Immature natural killer cell (primary cell): ENCODE data around the gene DNAH14. TPM values are rescaled to one million over a fixed set of nuclear protein-coding genes. Genes with fewer than 3 reads are reported as not detected.
"Not testable (repeated sequence)": the region's sequence is repeated elsewhere in the genome, so short reads cannot be mapped to it uniquely, and the experiment has no call there.

Experiments used
- DNase-seq, 3 donors: peaks; one replicate each; pipeline ENCODE4 v3.0.0; 2022; ENCODE audit warnings: mixed read lengths in 1 of 3
- H3K27ac Mint-ChIP-seq, 6 donors: one replicate each; pipeline ENCODE4 v1.8.0; 2020; ENCODE audit warnings: mixed read lengths in 6 of 6, mild to moderate bottlenecking in 5 of 6, inconsistent platforms in 4 of 6, moderate library complexity in 3 of 6
- H3K27me3 Mint-ChIP-seq, 3 donors: one replicate each; pipeline ENCODE4 v1.8.0; 2020 to 2021; ENCODE audit warnings: low read depth in 3 of 3, mild to moderate bottlenecking in 3 of 3, mixed read lengths in 3 of 3, moderate library complexity in 3 of 3, inconsistent platforms in 1 of 3
- H3K36me3 Mint-ChIP-seq, 3 donors: one replicate each; pipeline ENCODE4 v1.8.0; 2020; ENCODE audit warnings: mixed read lengths in 3 of 3, inconsistent platforms in 2 of 3, mild to moderate bottlenecking in 2 of 3
- H3K4me1 Mint-ChIP-seq, 2 donors: one replicate each; pipeline ENCODE4 v1.8.0; 2020; ENCODE audit warnings: inconsistent platforms in 2 of 2, mild to moderate bottlenecking in 2 of 2, mixed read lengths in 2 of 2, moderate library complexity in 1 of 2
- H3K4me3 Mint-ChIP-seq, 5 donors: one replicate each; pipeline ENCODE4 v1.8.0; 2020; ENCODE audit warnings: mild to moderate bottlenecking in 5 of 5, mixed read lengths in 5 of 5, inconsistent platforms in 3 of 5, moderate library complexity in 3 of 5
- H3K9me3 Mint-ChIP-seq, 6 donors: one replicate each; pipeline ENCODE4 v1.8.0; 2020; ENCODE audit warnings: mild to moderate bottlenecking in 6 of 6, mixed read lengths in 6 of 6, inconsistent platforms in 4 of 6, moderate library complexity in 3 of 6
- polyA plus RNA-seq, 3 donors: library from polyadenylated mRNA; unstranded; fragments of 300-500 nt; fragmentation: Illumina TruSeq; gene quantifications; one replicate each; pipeline ENCODE4 v1.2.3, GENCODE V29; 2021

Gene DNAH14
- polyA plus RNA-seq, 3 donors from 2014 or later, result 0.14 to 2.3 (median 1.4) TPM

DNA sequence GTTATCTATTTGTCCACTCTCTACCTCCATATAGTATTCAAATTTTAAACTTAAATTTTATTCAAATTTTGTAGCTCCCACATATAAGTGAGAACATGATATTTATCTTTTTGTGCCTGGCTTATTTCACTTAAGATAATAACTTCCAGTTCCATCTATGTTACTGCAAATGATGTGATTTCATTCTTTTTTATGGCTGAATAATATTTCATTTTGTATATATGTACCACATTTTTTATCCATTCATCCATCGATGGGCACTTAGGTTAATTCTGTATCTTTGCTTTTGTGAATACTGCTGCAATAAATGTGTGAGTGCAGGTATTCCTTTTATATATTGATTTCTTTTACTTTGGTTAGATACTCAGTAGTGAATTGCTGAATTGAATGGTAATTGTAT is 2.1 kb downstream of the DNAH14 start:
- H3K27me3 Mint-ChIP-seq, result peaks cover 5 to 29% (median 12%) of the 10 kb centered on the region in 3 donors
- no peak overlapping the region for H3K27ac Mint-ChIP-seq
- H3K4me3 Mint-ChIP-seq, result no peak overlapping the region
- DNase-seq, result no peak
- peaks cover 8 to 20% (median 8%) of the 10 kb centered on the region in 3 donors for H3K36me3 Mint-ChIP-seq
- peaks cover 21 to 49% (median 35%) of the 10 kb centered on the region in 6 donors for H3K9me3 Mint-ChIP-seq
- peaks cover 0 to 4% of the 10 kb centered on the region in 2 donors for H3K4me1 Mint-ChIP-seq

DNA sequence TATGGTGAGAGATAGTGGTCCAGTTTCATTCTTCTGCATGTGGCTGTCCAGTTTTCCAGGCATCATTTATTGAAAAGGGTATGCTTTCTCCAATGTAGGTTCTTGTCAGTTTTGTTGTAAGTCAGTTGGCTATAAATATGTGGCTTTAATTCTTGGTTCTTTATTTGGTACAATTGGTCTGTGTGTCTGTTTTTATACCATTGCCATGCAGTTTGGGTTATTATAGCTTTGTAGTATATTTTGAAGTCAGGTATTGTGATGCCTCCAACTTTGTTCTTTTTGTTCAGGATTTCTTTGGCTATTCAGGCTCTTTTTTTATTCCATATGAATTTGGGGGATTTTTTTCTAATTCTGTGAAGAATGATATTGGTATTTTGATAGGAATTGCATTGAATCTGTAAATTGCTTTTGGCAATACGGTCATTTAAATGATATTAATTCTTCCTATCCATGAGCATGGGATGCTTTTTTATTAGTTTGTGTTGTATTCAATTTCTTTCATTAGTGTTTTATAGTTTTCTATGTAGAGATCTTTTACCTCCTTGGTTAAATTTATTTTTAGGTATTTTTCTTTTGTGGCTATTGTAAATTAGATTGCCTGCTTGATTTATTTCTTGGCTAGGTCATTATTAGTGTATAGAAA is 3.3 kb downstream of the DNAH14 start:
- H3K27ac Mint-ChIP-seq, result no peak overlapping the region
- peaks cover 21 to 48% (median 35%) of the 10 kb centered on the region in 6 donors for H3K9me3 Mint-ChIP-seq
- peaks cover 8 to 20% (median 8%) of the 10 kb centered on the region in 3 donors for H3K36me3 Mint-ChIP-seq
- DNase-seq, result no peak
- no peak overlapping the region for H3K4me3 Mint-ChIP-seq
- H3K4me1 Mint-ChIP-seq, result peaks cover 0 to 4% of the 10 kb centered on the region in 2 donors
- peaks cover 4 to 24% (median 12%) of the 10 kb centered on the region in 3 donors for H3K27me3 Mint-ChIP-seq

- Mint-ChIP-seq H3K4me1 (peaks cover 0 to 4% of the 10 kb centered on the region in 2 donors), H3K27me3 (peaks cover 4 to 23% (median 12%) of the 10 kb centered on the region in 3 donors), H3K9me3 (peaks cover 21 to 53% (median 35%) of the 10 kb centered on the region in 6 donors), H3K27ac (no peak overlapping the region), H3K36me3 (peaks cover 8 to 20% (median 8%) of the 10 kb centered on the region in 3 donors), H3K4me3 (no peak overlapping the region)
- DNase-seq, result no peak
These were observed 4.1 kb downstream of the DNAH14 start for GRCh38 chr1:224933584-224933983.

DNA sequence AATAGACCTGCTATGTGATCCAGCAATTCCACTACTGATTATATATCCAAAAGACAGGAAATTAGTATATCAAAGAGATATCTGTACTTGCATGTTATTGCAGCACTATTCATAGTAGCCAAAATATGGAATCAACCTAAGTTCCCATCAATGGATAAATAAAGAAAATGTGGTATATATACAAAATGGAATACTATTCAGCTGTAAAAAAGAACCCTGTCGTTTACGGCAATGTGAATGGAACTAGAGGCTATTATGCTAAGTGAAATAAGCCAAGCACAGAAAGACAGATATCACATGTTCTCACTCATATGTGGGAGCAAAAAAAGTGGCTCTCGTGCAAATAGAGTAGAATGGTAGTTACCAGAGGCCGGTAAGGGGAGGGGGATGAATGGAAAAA is 9.2 kb downstream of the DNAH14 start:
- H3K4me3 Mint-ChIP-seq, result no peak overlapping the region
- peaks cover 3 to 11% (median 10%) of the 10 kb centered on the region in 3 donors for H3K36me3 Mint-ChIP-seq
- no peak overlapping the region for H3K27ac Mint-ChIP-seq
- H3K9me3 Mint-ChIP-seq, result peaks cover 10 to 36% (median 18%) of the 10 kb centered on the region in 6 donors
- DNase-seq, result no peak
- H3K27me3 Mint-ChIP-seq, result peaks cover 1 to 9% (median 4%) of the 10 kb centered on the region in 3 donors
- no peaks in the 10 kb centered on the region for H3K4me1 Mint-ChIP-seq

- peaks cover 0 to 23% (median 8%) of the 10 kb centered on the region in 6 donors for H3K9me3 Mint-ChIP-seq
- peaks cover 1 to 6% (median 4%) of the 10 kb centered on the region in 3 donors for H3K27me3 Mint-ChIP-seq
- H3K36me3 Mint-ChIP-seq, result peaks cover 0 to 6% (median 3%) of the 10 kb centered on the region in 3 donors
- DNase-seq, result no peak
- no peaks in the 10 kb centered on the region for H3K4me1 Mint-ChIP-seq
- no peak overlapping the region for H3K27ac Mint-ChIP-seq
- no peak overlapping the region for H3K4me3 Mint-ChIP-seq
These were observed 10.5 kb downstream of the DNAH14 start for GRCh38 chr1:224939844-224940425.

GRCh38 chr1:224940735-224941134 is 11.3 kb downstream of the DNAH14 start:
- H3K27me3 Mint-ChIP-seq, H3K4me1 Mint-ChIP-seq, H3K27ac Mint-ChIP-seq, H3K4me3 Mint-ChIP-seq, H3K36me3 Mint-ChIP-seq, DNase-seq: not testable (repeated sequence)
- H3K9me3 Mint-ChIP-seq, result peaks cover 0 to 19% (median 7%) of the 10 kb centered on the region in 6 donors

DNA sequence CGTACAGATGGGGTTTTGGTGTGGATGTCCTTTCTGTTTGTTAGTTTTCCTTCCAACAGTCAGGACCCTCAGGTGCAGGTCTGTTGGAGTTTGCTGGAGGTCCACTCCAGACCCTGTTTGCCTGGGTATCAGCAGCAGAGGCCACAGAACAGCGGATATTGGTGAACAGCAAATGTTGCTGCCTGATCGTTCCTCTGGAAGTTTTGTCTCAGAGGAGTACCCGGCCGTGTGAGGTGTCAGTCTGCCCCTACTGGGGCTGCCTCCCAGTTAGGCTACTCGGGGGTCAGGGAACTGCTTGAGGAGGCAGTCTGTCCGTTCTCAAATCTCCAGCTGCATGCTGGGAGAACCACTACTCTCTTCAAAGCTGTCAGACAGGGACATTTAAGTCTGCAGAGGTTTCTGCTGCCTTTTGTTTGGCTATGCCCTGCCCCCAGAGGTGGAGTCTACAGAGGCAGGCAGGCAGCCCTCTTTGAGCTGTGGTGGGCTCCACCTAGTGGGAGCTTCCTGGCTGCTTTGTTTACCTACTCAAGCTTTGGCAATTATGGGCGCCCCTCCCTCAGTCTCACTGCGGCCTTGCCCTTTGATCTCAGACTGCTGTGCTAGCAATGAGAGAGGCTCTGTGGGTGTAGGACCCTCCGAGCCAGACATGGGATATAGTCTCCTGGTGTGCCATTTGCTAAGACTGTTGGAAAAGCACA is 16.3 kb downstream of the DNAH14 start:
- not testable (repeated sequence) for DNase-seq, H3K27me3 Mint-ChIP-seq, H3K27ac Mint-ChIP-seq, H3K4me3 Mint-ChIP-seq, H3K4me1 Mint-ChIP-seq, H3K36me3 Mint-ChIP-seq
- H3K9me3 Mint-ChIP-seq, result peaks cover 0 to 11% (median 3%) of the 10 kb centered on the region in 6 donors

GRCh38 chr1:224946349-224946691 is 16.8 kb downstream of the DNAH14 start:
- not testable (repeated sequence) for H3K36me3 Mint-ChIP-seq, H3K27me3 Mint-ChIP-seq, DNase-seq, H3K4me3 Mint-ChIP-seq, H3K27ac Mint-ChIP-seq, H3K4me1 Mint-ChIP-seq
- H3K9me3 Mint-ChIP-seq, result peaks cover 0 to 11% (median 3%) of the 10 kb centered on the region in 6 donors

- H3K4me3 Mint-ChIP-seq, result no peak overlapping the region
- no peaks in the 10 kb centered on the region for H3K36me3 Mint-ChIP-seq
- no peaks in the 10 kb centered on the region for H3K4me1 Mint-ChIP-seq
- DNase-seq, result no peak
- H3K27ac Mint-ChIP-seq, result no peak overlapping the region
- H3K27me3 Mint-ChIP-seq, result peaks cover 0 to 4% (median 2%) of the 10 kb centered on the region in 3 donors
- H3K9me3 Mint-ChIP-seq, result no peaks in the 10 kb centered on the region
These were observed 28.2 kb downstream of the DNAH14 start for GRCh38 chr1:224957696-224958095.

DNA sequence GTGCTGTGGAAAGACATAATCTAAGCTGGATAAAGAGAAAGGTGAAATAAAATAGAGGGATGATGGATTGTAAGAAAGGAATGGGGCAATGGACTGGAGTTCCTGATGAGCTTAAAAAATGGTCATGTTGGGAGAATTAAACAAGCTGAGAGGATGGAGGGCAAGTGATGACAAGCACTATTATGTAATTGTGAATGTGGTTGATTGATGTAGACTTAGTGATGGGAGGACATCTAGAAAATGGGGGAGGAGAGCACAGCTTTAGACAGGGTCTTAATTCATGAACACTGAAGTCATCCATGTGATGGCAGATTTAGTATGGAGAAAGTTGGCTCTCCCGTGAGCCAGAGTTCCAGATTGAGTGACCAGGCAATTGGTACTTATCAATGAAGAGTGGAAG is 29.0 kb downstream of the DNAH14 start:
- no peaks in the 10 kb centered on the region for H3K4me1 Mint-ChIP-seq
- H3K27ac Mint-ChIP-seq, result no peak overlapping the region
- peaks cover 0 to 4% (median 3%) of the 10 kb centered on the region in 3 donors for H3K27me3 Mint-ChIP-seq
- H3K36me3 Mint-ChIP-seq, result no peaks in the 10 kb centered on the region
- peaks cover 0 to 3% (median 0%) of the 10 kb centered on the region in 6 donors for H3K9me3 Mint-ChIP-seq
- DNase-seq, result no peak
- H3K4me3 Mint-ChIP-seq, result no peak overlapping the region

DNA sequence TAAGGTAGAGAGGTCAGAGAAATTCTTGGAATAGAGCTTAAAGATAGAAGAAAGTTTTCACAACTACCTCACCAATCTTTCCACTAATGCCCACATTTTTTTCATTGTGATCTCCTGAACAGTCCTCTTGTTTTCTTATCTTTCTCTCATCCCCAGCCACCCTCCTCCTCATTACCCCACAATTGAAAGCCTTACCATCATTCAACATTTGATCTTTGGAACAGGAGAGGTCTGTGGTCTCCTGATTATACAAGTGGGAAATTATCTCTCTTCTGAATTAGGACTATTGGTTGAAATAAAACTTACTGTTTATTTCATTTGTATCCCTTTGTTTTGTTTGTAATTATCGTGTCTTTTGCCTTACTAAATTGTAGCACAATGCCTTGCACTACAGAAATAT is 29.6 kb downstream of the DNAH14 start:
- Mint-ChIP-seq H3K36me3 (no peaks in the 10 kb centered on the region), H3K4me1 (no peaks in the 10 kb centered on the region), H3K27me3 (peaks cover 0 to 4% (median 3%) of the 10 kb centered on the region in 3 donors), H3K27ac (no peak overlapping the region), H3K9me3 (peaks cover 0 to 3% (median 0%) of the 10 kb centered on the region in 6 donors), H3K4me3 (no peak overlapping the region)
- DNase-seq, result no peak

DNA sequence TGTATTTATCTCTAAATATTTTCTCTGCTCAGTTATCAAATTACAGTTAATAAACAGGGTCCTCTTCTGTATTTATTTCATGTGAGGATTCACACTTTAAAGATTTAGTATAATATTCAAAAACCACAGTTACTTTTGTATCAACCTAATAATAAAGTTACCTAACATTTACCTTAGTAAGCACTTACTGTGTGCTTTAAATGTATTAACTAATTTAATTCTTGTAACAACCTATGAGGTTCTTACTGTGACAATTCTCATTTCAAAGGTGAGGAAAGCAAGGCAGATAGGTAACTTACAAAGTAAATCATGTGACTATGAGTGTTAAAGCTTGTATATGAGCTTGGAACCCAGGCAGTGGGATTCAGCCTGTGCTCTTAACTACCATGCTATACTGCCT is 30.2 kb downstream of the DNAH14 start:
- Mint-ChIP-seq H3K27ac (no peak overlapping the region), H3K27me3 (peaks cover 0 to 4% (median 3%) of the 10 kb centered on the region in 3 donors), H3K36me3 (no peaks in the 10 kb centered on the region), H3K9me3 (peaks cover 0 to 3% (median 0%) of the 10 kb centered on the region in 6 donors), H3K4me3 (no peak overlapping the region), H3K4me1 (no peaks in the 10 kb centered on the region)
- DNase-seq, result no peak

- DNase-seq, result no peak
- Mint-ChIP-seq H3K27ac (no peak overlapping the region), H3K4me1 (no peaks in the 10 kb centered on the region), H3K27me3 (peaks cover 0 to 2% (median 0%) of the 10 kb centered on the region in 3 donors), H3K4me3 (no peak overlapping the region), H3K9me3 (peaks cover 0 to 23% (median 4%) of the 10 kb centered on the region in 6 donors), H3K36me3 (peaks cover 0 to 4% (median 0%) of the 10 kb centered on the region in 3 donors)
These were observed 50.7 kb downstream of the DNAH14 start for GRCh38 chr1:224980181-224980580.

DNA sequence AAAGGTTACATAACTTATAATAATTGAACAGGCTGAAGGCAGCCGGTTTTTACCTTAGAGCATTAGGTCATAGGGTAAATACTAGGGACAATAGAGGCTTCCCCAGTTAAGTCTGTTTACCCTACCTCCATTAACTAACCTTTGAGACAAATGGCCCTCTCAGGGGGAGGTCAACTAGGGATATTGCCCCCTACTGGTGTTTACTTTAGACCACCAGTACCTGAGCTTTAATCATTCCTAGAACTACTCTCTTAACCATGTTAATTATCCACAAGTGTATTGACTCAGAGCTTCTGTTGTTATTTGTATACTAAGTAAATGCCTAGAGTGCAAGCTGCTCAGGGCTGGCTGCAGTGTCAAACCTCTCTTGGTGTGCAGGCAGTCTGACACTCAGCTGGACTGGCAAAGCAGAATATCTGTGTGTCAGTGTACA is 52.5 kb downstream of the DNAH14 start:
- H3K4me3 Mint-ChIP-seq, DNase-seq, H3K4me1 Mint-ChIP-seq, H3K27ac Mint-ChIP-seq, H3K36me3 Mint-ChIP-seq, H3K27me3 Mint-ChIP-seq: not testable (repeated sequence)
- H3K9me3 Mint-ChIP-seq, result peaks cover 0 to 23% (median 4%) of the 10 kb centered on the region in 6 donors
